Cardiac fibroblast (primary cell): ENCODE measurements around the gene UHMK1.
A peak's percentile ranks its signal among the peaks of the same experiment; 100 is the strongest.

ENCODE experiments used
- DNase-seq, 2 donors: peaks; one replicate each; pipeline versions ENCODE4 v3.0.0 to v3.0.0-alpha.2; 2010; ENCODE audit warnings: low read depth in 2 of 2
- H3K4me3 ChIP-seq, 2 donors: replicated peaks in 1 of 2; 1 replicate in 1 of 2; 2 replicates in 1 of 2; pipeline ENCODE4 v1.5.1; 2011; ENCODE audit warnings: low read depth in 2 of 2, low read length in 2 of 2, mild to moderate bottlenecking in 2 of 2, moderate library complexity in 1 of 2
- CTCF ChIP-seq: IDR thresholded peaks from one replicate; pipeline ENCODE4 v1.5.1; 2011; ENCODE audit warnings: low read depth, mild to moderate bottlenecking, low read length, inconsistent platforms

UHMK1 gene

DNA sequence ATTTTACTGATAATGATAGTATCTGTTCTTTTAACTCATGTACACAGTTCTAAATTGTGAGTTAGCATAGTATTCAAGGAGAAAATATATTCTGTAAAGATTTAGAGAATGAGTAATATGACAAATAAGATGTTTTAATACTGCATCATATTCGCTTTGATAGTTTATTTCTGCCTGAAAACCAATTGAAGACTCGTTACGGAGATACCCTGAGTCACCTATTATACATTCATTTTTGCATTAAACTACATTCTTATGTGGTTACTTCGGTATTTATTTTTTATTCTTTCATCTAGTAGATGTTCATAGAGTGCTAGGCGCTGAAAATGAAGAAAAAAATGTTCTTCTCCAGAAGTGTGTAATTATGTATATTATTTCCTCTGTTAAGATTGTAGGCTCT is 5.3 kb downstream of the UHMK1 start:
- DNase-seq: peak in 1 of 2 donors; percentile 74
- H3K4me3 ChIP-seq: no peak overlapping the region
- TF ChIP-seq CTCF: no peak

DNA sequence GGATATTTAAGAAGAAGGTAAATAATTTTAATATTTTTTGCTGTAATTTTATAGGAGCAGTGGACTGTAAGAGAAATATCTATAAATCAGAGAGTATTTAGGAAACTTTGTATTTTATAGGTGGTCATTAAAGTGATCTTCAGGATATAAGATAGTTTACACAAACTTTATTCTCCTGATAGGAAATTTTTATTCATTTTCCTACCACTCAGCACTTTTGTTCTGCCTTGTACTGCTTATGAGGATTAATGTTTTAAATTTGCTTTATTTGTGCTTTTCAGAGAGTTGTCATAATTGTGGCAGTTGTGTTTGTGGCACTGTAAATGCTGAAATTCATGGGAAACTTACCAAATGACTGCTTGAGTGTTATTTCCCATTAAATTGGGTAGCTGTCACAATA is 29.7 kb downstream of the UHMK1 start:
- TF ChIP-seq CTCF: no peak
- DNase-seq: no peak
- H3K4me3 ChIP-seq: no peak overlapping the region

DNA sequence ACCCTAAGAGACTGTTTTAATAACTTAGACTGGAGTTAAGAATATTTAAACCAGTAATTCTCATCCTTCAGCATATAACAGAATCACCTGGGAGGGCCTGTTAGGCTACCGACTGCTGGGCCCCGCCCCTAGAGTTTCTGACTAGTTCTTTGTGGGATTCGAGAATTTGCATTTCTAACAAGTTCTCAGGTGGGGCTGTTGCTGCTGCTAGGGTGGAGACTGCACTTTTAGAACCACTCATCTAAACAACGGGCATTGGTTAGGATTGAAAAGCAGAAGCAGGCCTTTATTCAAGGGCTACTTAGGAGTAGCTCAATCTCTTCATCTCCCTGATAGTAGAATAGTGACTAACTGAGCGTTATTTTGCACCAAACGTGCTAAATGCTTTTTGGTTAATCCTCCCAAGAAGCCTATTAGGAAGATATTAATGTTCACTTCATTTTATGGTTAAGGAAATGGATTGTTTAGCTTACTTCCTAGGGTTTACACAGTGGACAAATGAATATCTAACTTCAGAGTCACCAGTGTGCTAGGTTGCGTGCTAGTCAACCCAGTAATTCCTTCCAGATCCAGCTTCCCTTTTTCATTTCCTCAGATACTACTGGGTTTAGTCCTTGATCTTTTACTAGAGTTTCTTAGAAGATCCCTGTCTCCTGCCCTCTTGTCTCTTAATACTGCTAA is 32.8 kb downstream of the UHMK1 start:
- TF ChIP-seq CTCF: no peak
- no peak overlapping the region for H3K4me3 ChIP-seq
- no peak for DNase-seq

- DNase-seq: no peak
- H3K4me3 ChIP-seq: no peak overlapping the region
- TF ChIP-seq CTCF: no peak
Observed at GRCh38 chr1:162530988-162531319, 33.3 kb downstream of the UHMK1 start.

DNA sequence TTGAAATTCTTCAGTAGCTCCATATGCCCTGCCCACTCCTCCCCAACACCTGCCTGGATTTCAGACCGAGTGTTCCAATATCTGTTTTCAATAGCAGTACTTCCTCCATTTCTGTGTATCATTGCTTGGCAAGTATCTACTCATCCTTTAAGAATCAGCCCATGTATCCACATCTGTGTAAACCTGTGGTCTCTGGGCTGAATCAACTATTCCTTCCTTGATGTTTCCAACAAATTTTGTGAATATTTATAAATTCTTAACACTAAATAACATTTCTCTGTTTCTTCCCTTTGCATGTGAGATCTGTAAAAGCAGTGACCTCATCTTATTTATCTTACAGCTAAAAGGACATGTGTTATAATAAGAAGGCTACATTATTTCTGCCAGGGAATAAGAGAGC is 37.9 kb downstream of the UHMK1 start:
- TF ChIP-seq CTCF: no peak
- H3K4me3 ChIP-seq: no peak overlapping the region
- DNase-seq: no peak

- TF ChIP-seq CTCF: no peak
Observed at GRCh38 chr1:162536511-162536910, 38.9 kb downstream of the UHMK1 start.

DNA sequence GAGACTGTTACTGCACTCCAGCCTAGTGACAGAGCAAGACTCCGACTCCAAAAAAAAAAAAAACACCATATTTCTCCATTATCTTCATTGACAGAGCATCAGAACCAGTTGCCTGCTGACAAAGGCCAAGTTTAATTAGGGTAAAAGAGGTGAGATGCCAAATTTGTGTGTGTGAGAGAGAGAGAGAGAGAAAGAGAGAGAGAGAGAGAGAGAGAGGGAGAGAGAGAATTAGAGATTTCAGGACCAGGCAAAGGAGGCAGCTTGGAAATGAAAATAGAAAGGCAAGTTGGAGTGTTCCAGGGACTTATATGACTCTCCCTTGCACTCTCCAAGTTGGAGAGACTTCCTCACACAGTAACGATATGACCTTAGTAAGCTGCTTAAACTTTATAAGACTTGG is 39.6 kb downstream of the UHMK1 start:
- TF ChIP-seq CTCF: no peak
- no peak for DNase-seq
- H3K4me3 ChIP-seq: no peak overlapping the region

More at GRCh38 chr1:162536511-162536910, 38.9 kb downstream of the UHMK1 start:
- H3K4me3 ChIP-seq: no peak overlapping the region
- peak; percentile 18 to 71 for DNase-seq
